Measurements from ENCODE around the gene LRRC15. TPM values are rescaled to one million over a fixed set of nuclear protein-coding genes. Genes with fewer than 3 reads are reported as not detected.

Gene LRRC15
- polyA plus RNA-seq, 2 of the 4 experiments (the other 2 are of a cell fraction) = 0.05 to 0.14 TPM

- WGBS (ENCODE audit: missing lambda C conversion rate) = 72% methylated on average over 6 of the region's 6 CpGs
- Histone ChIP-seq H3K27ac (no peak overlapping the region), H3K4me3 (no peak overlapping the region), H3K9me3 (no peaks in the 10 kb centered on the region), H3K4me2 (no peak overlapping the region), H3K4me1 (no peaks in the 10 kb centered on the region)
- TF ChIP-seq ZNF302 (CRISPR knock-in tag; IDR thresholded peaks at IDR 0.05) = no peak
- no peak for TF ChIP-seq TFCP2L1 (CRISPR knock-in tag; IDR thresholded peaks at IDR 0.05)
- TF ChIP-seq TP53 (CRISPR knock-in tag; IDR thresholded peaks at IDR 0.05) = no peak
- TF ChIP-seq HEYL (CRISPR knock-in tag; IDR thresholded peaks at IDR 0.05) = no peak
- TF ChIP-seq E2F6 (IDR thresholded peaks at IDR 0.05; ENCODE audit: borderline replicate concordance, low read depth) = no peak
- TF ChIP-seq FOXS1 (CRISPR knock-in tag; IDR thresholded peaks at IDR 0.05) = no peak
- TF ChIP-seq ATOH8 (CRISPR knock-in tag; IDR thresholded peaks at IDR 0.05; ENCODE audit: low read depth) = no peak
- TF ChIP-seq EHMT2 (IDR thresholded peaks at IDR 0.05; ENCODE audit: low read depth) = no peak
- ATAC-seq (no peak), FAIRE-seq (no peak), DNase-seq (ENCODE audit: low read depth in 1 of 2, low spot score in 1 of 2) (no peak)
- ChIA-PET POLR2A (no interaction called here), CTCF (interaction anchor here (3.0 kb wide), 1 partner anchor 35 kb away, joined by 12 read pairs; no protein-coding TSS in a partner anchor)
These were observed 9.7 kb upstream of the LRRC15 start for GRCh38 chr3:194379231-194379630.

GRCh38 chr3:194377708-194378107, 8.2 kb upstream of the LRRC15 start:
- Histone ChIP-seq H3K4me2 (no peak overlapping the region), H3K4me1 (no peaks in the 10 kb centered on the region), H3K9me3 (no peaks in the 10 kb centered on the region), H3K4me3 (no peak overlapping the region), H3K27ac (no peak overlapping the region)
- TF ChIP-seq SREBF2 (IDR thresholded peaks at IDR 0.05) (no peak), FOSL2 (IDR thresholded peaks at IDR 0.05) (no peak), FOSL2 (CRISPR knock-in tag; IDR thresholded peaks at IDR 0.05) (no peak), EHF (CRISPR knock-in tag; IDR thresholded peaks at IDR 0.05) (no peak), BCL3 (IDR thresholded peaks at IDR 0.05) (no peak), RCOR1 (IDR thresholded peaks at IDR 0.05; ENCODE audit: low read depth, low read length) (no peak), RARB (CRISPR knock-in tag; IDR thresholded peaks at IDR 0.05) (no peak), REST (IDR thresholded peaks at IDR 0.05) (no peak), HEYL (CRISPR knock-in tag; IDR thresholded peaks at IDR 0.05) (no peak), MAX (IDR thresholded peaks at IDR 0.05) (no peak), KDM1A (IDR thresholded peaks at IDR 0.05; ENCODE audit: low read depth) (no peak), NFE2L2 (conservative IDR thresholded peaks at IDR 0.05; ENCODE audit: low read length) (no peak), ZSCAN20 (CRISPR knock-in tag; IDR thresholded peaks at IDR 0.05) (no peak), MYC (IDR thresholded peaks at IDR 0.05; ENCODE audit: borderline replicate concordance, low read length) (no peak)
- no peak for DNase-seq (ENCODE audit: low read depth in 1 of 2, low spot score in 1 of 2)
- CTCF ChIA-PET = interaction anchor here (3.0 kb wide), 1 partner anchor 33 kb away, joined by 12 read pairs; no protein-coding TSS in a partner anchor
- 92% methylated on average over 1 of the region's 1 CpG for WGBS (ENCODE audit: missing lambda C conversion rate)
- POLR2A ChIA-PET = no interaction called here
- FAIRE-seq = no peak
- ATAC-seq = no peak
